Measurements from ENCODE around the gene GRAMD2A.

Gene GRAMD2A

GRCh38 chr15:72197460-72198355 lies at the start of gene GRAMD2A:
GRAMD2A (minus strand) TSS chr15:72197787.
- peak; percentile 90 for DNase-seq

- peak; percentile 92 for DNase-seq
Observed at GRCh38 chr15:72242775-72243370, 45.3 kb upstream of the GRAMD2A start.

GRCh38 chr15:72239652-72240051 lies 42.1 kb upstream of the GRAMD2A start:
- DNase-seq, result no peak

- DNase-seq, result no peak
Observed at GRCh38 chr15:72238586-72238985, 41.0 kb upstream of the GRAMD2A start.

GRCh38 chr15:72237853-72238224 lies 40.3 kb upstream of the GRAMD2A start:
- DNase-seq, result no peak

- DNase-seq, result peak; percentile 78
Observed at GRCh38 chr15:72237029-72237852, 39.7 kb upstream of the GRAMD2A start.

- DNase-seq, result no peak
Observed at GRCh38 chr15:72236381-72237003, 38.9 kb upstream of the GRAMD2A start.

GRCh38 chr15:72235298-72235697 lies 37.7 kb upstream of the GRAMD2A start:
- DNase-seq, result peak; percentile 76

- no peak for DNase-seq
Observed at GRCh38 chr15:72233769-72234168, 36.2 kb upstream of the GRAMD2A start.

GRCh38 chr15:72231833-72232478 lies 34.4 kb upstream of the GRAMD2A start:
- peak; percentile 33 for DNase-seq

GRCh38 chr15:72231066-72231832 lies 33.7 kb upstream of the GRAMD2A start, which contains the start of gene PKM:
PKM (minus strand) TSS chr15:72231190; CDS start chr15:72219097, 12,093 bp downstream.
- peak; percentile 99 for DNase-seq

- peak; percentile 87 for DNase-seq
Observed at GRCh38 chr15:72230197-72231065, 32.8 kb upstream of the GRAMD2A start.

GRCh38 chr15:72229947-72230196 lies 32.3 kb upstream of the GRAMD2A start:
- DNase-seq, result no peak

GRCh38 chr15:72229076-72229946 lies 31.7 kb upstream of the GRAMD2A start:
- DNase-seq, result peak; percentile 57

GRCh38 chr15:72227720-72228119 lies 30.1 kb upstream of the GRAMD2A start:
- DNase-seq, result no peak

- peak; percentile 40 for DNase-seq
Observed at GRCh38 chr15:72227192-72227586, 29.6 kb upstream of the GRAMD2A start.

- no peak for DNase-seq
Observed at GRCh38 chr15:72223278-72223677, 25.7 kb upstream of the GRAMD2A start.

- DNase-seq, result peak; percentile 48
Observed at GRCh38 chr15:72222393-72222792, 24.8 kb upstream of the GRAMD2A start.

GRCh38 chr15:72220687-72221086 lies 23.1 kb upstream of the GRAMD2A start:
- no peak for DNase-seq

GRCh38 chr15:72217216-72217615 lies 19.6 kb upstream of the GRAMD2A start:
- no peak for DNase-seq

All from NCI-H82 (cell line).